A673 (cell line): ENCODE measurements around the gene GMEB2. TPM values are rescaled to one million over a fixed set of nuclear protein-coding genes. Genes with fewer than 3 reads are reported as not detected.

Experiments
- BruUV-seq: library from RNA; stranded (reverse); fragments of 400-500 nt; replicated peaks from 2 replicates; lab custom pipeline; 2021; lab: Mats Ljungman, UMichigan
- CTCF ChIA-PET: fragments of 300-600 bp; sonication (Branson Sonifier 250); formaldehyde crosslinking; loops from one replicate; lab custom pipeline; 2022; ENCODE audit warnings: antibody characterized with exemption; lab: Charles Lee
- POLR2A ChIA-PET: fragments of 300-600 bp; sonication (Branson Sonifier 250); formaldehyde crosslinking; loops from one replicate; lab custom pipeline; 2022; ENCODE audit warnings: antibody characterized with exemption; ENCODE audit not compliant: low non-redundant PET; lab: Charles Lee
- DNase-seq: peaks from one replicate; pipeline ENCODE4 v3.0.0-alpha.2; 2015; ENCODE audit warnings: low spot score
- H3K27ac ChIP-seq: fragments of 200-600 bp; sonication (generic); 2 replicates; pipeline ENCODE4 v1.5.1; 2016; ENCODE audit warnings: mixed run types, low read depth, mild to moderate bottlenecking, mixed read lengths, antibody characterized with exemption, low read length; ENCODE audit not compliant: poor library complexity, severe bottlenecking
- H3K27me3 ChIP-seq: fragments of 200-600 bp; sonication (generic); replicated peaks from 2 replicates; pipeline ENCODE4 v1.6.1; 2017; ENCODE audit warnings: mixed run types, low read depth, mild to moderate bottlenecking, mixed read lengths, antibody characterized with exemption, low read length; ENCODE audit not compliant: insufficient read depth, poor library complexity
- H3K36me3 ChIP-seq: fragments of 200-600 bp; sonication (generic); 2 replicates; pipeline ENCODE4 v1.6.1; 2016; ENCODE audit warnings: mixed run types, mild to moderate bottlenecking, mixed read lengths, antibody characterized with exemption, low read length; ENCODE audit not compliant: insufficient read depth, poor library complexity, severe bottlenecking
- H3K4me1 ChIP-seq: fragments of 200-600 bp; sonication (generic); 2 replicates; pipeline ENCODE4 v1.6.1; 2017; ENCODE audit warnings: mixed run types, mild to moderate bottlenecking, mixed read lengths, antibody characterized with exemption, low read length; ENCODE audit not compliant: insufficient read depth, poor library complexity, severe bottlenecking
- H3K4me3 ChIP-seq: fragments of 200-600 bp; sonication (generic); 2 replicates; pipeline ENCODE4 v1.5.1; 2016; ENCODE audit warnings: low read depth, mixed run types, mild to moderate bottlenecking, mixed read lengths, low read length; ENCODE audit not compliant: poor library complexity, severe bottlenecking
- H3K9me3 ChIP-seq: fragments of 200-600 bp; sonication (generic); 2 replicates; pipeline ENCODE4 v1.6.1; 2016; ENCODE audit warnings: mixed run types, low read depth, mild to moderate bottlenecking, mixed read lengths, antibody characterized with exemption, low read length; ENCODE audit not compliant: poor library complexity, severe bottlenecking
- CTCF ChIP-seq: fragments of 300-800, 200-600 bp; sonication (generic); conservative IDR thresholded peaks from 2 replicates; pipeline ENCODE4 v1.5.1; 2017; ENCODE audit warnings: low read depth, mild to moderate bottlenecking, antibody characterized with exemption, low read length, moderate library complexity, mixed read lengths
- EZH2 ChIP-seq: fragments of 200-600 bp; sonication (generic); IDR thresholded peaks from 2 replicates; pipeline ENCODE4 v1.6.1; 2017; ENCODE audit warnings: borderline replicate concordance, low read depth, mild to moderate bottlenecking, mixed read lengths, antibody characterized with exemption, low read length; ENCODE audit not compliant: poor library complexity, severe bottlenecking
- intact Hi-C: fragments of 100-400 bp; cut with micrococcal nuclease; formaldehyde crosslinking; loops from one replicate; pipeline ENCODE4 v1.10.0; 2022; ENCODE audit not compliant: unreplicated experiment
- total RNA-seq: library from RNA; stranded (reverse); gene quantifications from 2 replicates; pipeline ENCODE4 v1.2.3, GENCODE V29; 2021

GMEB2 gene
- total RNA-seq, 1 experiment from 2014 or later = 12.8 TPM

DNA sequence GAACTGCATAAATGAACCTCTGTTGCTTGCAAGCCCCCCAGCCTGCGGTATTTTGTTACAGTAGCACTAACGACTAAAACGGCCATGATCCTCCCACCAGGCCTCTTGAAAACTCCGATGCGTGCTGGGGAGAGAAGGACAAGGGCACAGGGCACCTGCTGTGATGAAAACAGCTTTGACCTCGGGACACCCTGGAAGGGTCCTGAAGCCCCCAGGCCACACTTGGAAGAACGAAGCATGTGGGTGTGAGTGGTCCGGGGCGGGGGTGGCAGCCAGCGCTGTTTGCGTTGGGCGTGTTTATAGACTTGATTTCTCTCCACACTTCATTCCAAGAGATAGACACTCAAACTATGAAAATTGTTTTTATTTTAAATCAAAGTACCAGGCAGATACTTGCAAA is 39.6 kb downstream of the GMEB2 start:
- ChIA-PET CTCF (no interaction called here), POLR2A (no interaction called here)
- H3K27ac ChIP-seq = no peak overlapping the region
- H3K9me3 ChIP-seq = no peaks in the 10 kb centered on the region
- no TSS peak for BruUV-seq
- no peak for TF ChIP-seq EZH2
- no peak for TF ChIP-seq CTCF
- H3K4me1 ChIP-seq = peaks cover 7% of the 10 kb centered on the region
- intact Hi-C loops = no loop called here
- peaks cover 2% of the 10 kb centered on the region for H3K36me3 ChIP-seq
- no peaks in the 10 kb centered on the region for H3K27me3 ChIP-seq
- H3K4me3 ChIP-seq = no peak overlapping the region
- no peak for DNase-seq

GRCh38 chr20:63586797-63587196 is 40.1 kb downstream of the GMEB2 start:
- POLR2A ChIA-PET = no interaction called here
- no TSS peak for BruUV-seq
- H3K27me3 ChIP-seq = no peaks in the 10 kb centered on the region
- intact Hi-C loops = no loop called here
- no peak overlapping the region for H3K27ac ChIP-seq
- peaks cover 7% of the 10 kb centered on the region for H3K4me1 ChIP-seq
- no peak overlapping the region for H3K4me3 ChIP-seq
- DNase-seq = no peak
- H3K9me3 ChIP-seq = no peaks in the 10 kb centered on the region
- peaks cover under 1% of the 10 kb centered on the region for H3K36me3 ChIP-seq
- TF ChIP-seq EZH2 (no peak), CTCF (no peak)
- CTCF ChIA-PET = no interaction called here

DNA sequence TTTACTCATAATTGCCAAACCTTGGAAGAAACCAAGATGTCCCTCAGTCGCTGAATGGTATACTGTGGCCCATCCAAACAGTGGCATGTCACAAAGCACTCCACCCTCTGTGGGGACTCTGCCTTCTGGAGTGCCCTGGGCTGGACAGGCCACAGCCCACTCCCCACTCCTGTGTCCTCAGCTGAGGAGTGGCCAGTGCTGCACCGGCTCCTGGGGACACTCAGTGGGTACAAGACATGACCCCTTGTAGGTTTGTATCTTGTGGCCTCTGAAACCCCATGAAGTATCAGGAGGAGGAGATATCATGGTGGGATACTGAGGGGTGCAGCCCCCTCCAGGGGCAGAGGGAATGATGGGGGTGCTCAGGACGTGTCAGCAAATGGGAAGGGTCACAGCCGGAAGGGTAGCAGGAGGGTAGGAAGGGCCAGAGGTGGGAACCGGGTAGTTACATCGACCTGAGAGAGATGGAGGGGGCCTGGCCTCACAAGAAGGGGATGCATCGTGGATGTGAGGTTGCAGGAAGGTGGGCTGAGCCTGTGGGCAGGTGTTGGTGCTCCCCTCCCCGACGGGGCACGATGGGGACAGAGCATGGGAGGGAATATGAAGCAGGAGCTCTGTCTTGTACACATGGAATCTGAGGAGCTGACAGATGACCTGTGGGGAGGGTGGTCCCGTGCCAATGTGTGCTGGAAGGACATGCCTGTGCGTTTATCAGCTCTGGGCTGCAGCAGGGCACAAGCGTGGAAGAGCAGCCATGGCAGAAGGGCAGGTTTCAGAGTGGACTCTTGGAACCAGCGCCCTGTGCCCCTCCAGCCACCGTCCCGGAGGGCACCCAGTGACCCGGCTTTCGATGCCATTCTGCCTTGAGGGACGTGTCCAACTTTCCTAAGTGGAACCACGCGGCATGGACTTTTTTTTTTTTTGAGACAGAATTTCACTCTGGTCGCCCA is 41.0 kb downstream of the GMEB2 start:
- H3K4me1 ChIP-seq = peaks cover 7% of the 10 kb centered on the region
- no peaks in the 10 kb centered on the region for H3K9me3 ChIP-seq
- ChIA-PET POLR2A (no interaction called here), CTCF (no interaction called here)
- intact Hi-C loops = no loop called here
- TF ChIP-seq EZH2 (no peak), CTCF (no peak)
- no TSS peak for BruUV-seq
- no peak overlapping the region for H3K27ac ChIP-seq
- no peaks in the 10 kb centered on the region for H3K27me3 ChIP-seq
- DNase-seq = no peak
- no peaks in the 10 kb centered on the region for H3K36me3 ChIP-seq
- H3K4me3 ChIP-seq = no peak overlapping the region
